Ascending aorta (tissue), 2 donors: ENCODE measurements around the gene MOCS2. TPM values are rescaled to one million over a fixed set of nuclear protein-coding genes. Genes with fewer than 3 reads are reported as not detected.

ENCODE experiments used
- DNase-seq, 2 donors: peaks; one replicate each; pipeline ENCODE4 v3.0.0-alpha.2; 2019; ENCODE audit warnings: low spot score in 2 of 2
- H3K27ac ChIP-seq, 2 donors: fragments of 200-600 bp; sonication (generic); one replicate each; pipeline ENCODE4 v1.5.1; 2016 to 2017; ENCODE audit warnings: mild to moderate bottlenecking in 1 of 2
- H3K27me3 ChIP-seq: fragments of 200-600 bp; sonication (generic); one replicate; pipeline ENCODE4 v1.5.1; 2017
- H3K36me3 ChIP-seq, 2 donors: fragments of 200-600 bp; sonication (generic); one replicate each; pipeline ENCODE4 v1.5.1; 2016
- H3K4me1 ChIP-seq, 2 donors: fragments of 200-600 bp; sonication (generic); one replicate each; pipeline ENCODE4 v1.5.1; 2016 to 2017; ENCODE audit warnings: mild to moderate bottlenecking in 1 of 2
- H3K4me3 ChIP-seq, 2 donors: fragments of 200-600 bp; sonication (generic); one replicate each; pipeline ENCODE4 v1.5.1; 2016 to 2017; ENCODE audit warnings: mild to moderate bottlenecking in 1 of 2
- H3K9me3 ChIP-seq, 2 donors: fragments of 200-600 bp; sonication (generic); one replicate each; pipeline ENCODE4 v1.5.1; 2016
- CTCF ChIP-seq, 3 experiments: fragments of 200-600 bp in 2 of 3; fragments of 450-650 bp in 1 of 3; sonication (generic) in 2 of 3; IDR thresholded peaks; one replicate each; pipeline ENCODE4 v1.5.1; 2016 to 2019; ENCODE audit warnings: antibody characterized with exemption in 3 of 3, mild to moderate bottlenecking in 1 of 3, moderate library complexity in 1 of 3
- intact Hi-C: fragments of 100-400 bp; cut with DNase I; formaldehyde crosslinking; loops from one replicate; pipeline ENCODE4 v1.15.1; 2023
- total RNA-seq: library from RNA; depleted of rRNA; stranded (reverse); fragments of >200 nt; gene quantifications from one replicate; pipeline ENCODE4 v1.1.0, GENCODE V29; 2016

MOCS2 gene
- total RNA-seq, 1 donor from 2014 or later, result 21.3 TPM

- H3K36me3 ChIP-seq, result no peaks in the 10 kb centered on the region
- intact Hi-C loops, result no loop called here
- H3K9me3 ChIP-seq, result no peaks in the 10 kb centered on the region
- TF ChIP-seq CTCF (IDR thresholded peaks at IDR 0.05), result no peak
- no peak overlapping the region for H3K4me3 ChIP-seq
- no peaks in the 10 kb centered on the region for H3K27me3 ChIP-seq
- H3K27ac ChIP-seq, result no peak overlapping the region
- H3K4me1 ChIP-seq, result no peaks in the 10 kb centered on the region
- no peak for DNase-seq
Observed at GRCh38 chr5:53127107-53127506, 17.6 kb upstream of the MOCS2 start.

- H3K9me3 ChIP-seq, result no peaks in the 10 kb centered on the region
- DNase-seq, result no peak
- H3K27me3 ChIP-seq, result no peaks in the 10 kb centered on the region
- no peaks in the 10 kb centered on the region for H3K4me1 ChIP-seq
- no peaks in the 10 kb centered on the region for H3K36me3 ChIP-seq
- H3K27ac ChIP-seq, result no peak overlapping the region
- no peak overlapping the region for H3K4me3 ChIP-seq
- intact Hi-C loops, result no loop called here
- no peak for TF ChIP-seq CTCF (IDR thresholded peaks at IDR 0.05)
Observed at GRCh38 chr5:53126521-53126920, 17.0 kb upstream of the MOCS2 start.

GRCh38 chr5:53123702-53124101 lies 14.1 kb upstream of the MOCS2 start:
- no peak for DNase-seq
- H3K27ac ChIP-seq, result no peak overlapping the region
- intact Hi-C loops, result no loop called here
- H3K4me1 ChIP-seq, result no peaks in the 10 kb centered on the region
- TF ChIP-seq CTCF (IDR thresholded peaks at IDR 0.05), result peak in 1 of 3 experiments; percentile 15
- H3K27me3 ChIP-seq, result no peaks in the 10 kb centered on the region
- H3K9me3 ChIP-seq, result no peaks in the 10 kb centered on the region
- H3K36me3 ChIP-seq, result no peaks in the 10 kb centered on the region
- no peak overlapping the region for H3K4me3 ChIP-seq

GRCh38 chr5:53120165-53120564 lies 10.6 kb upstream of the MOCS2 start:
- no peak overlapping the region for H3K4me3 ChIP-seq
- no peak overlapping the region for H3K27ac ChIP-seq
- no peaks in the 10 kb centered on the region for H3K36me3 ChIP-seq
- intact Hi-C loops, result no loop called here
- no peak for TF ChIP-seq CTCF (IDR thresholded peaks at IDR 0.05)
- H3K9me3 ChIP-seq, result no peaks in the 10 kb centered on the region
- DNase-seq, result no peak
- no peaks in the 10 kb centered on the region for H3K27me3 ChIP-seq
- no peaks in the 10 kb centered on the region for H3K4me1 ChIP-seq

GRCh38 chr5:53118879-53119278 lies 9.3 kb upstream of the MOCS2 start:
- H3K36me3 ChIP-seq, result no peaks in the 10 kb centered on the region
- no peaks in the 10 kb centered on the region for H3K9me3 ChIP-seq
- TF ChIP-seq CTCF (IDR thresholded peaks at IDR 0.05), result no peak
- no peak overlapping the region for H3K27ac ChIP-seq
- intact Hi-C loops, result no loop called here
- no peaks in the 10 kb centered on the region for H3K27me3 ChIP-seq
- H3K4me1 ChIP-seq, result no peaks in the 10 kb centered on the region
- no peak overlapping the region for H3K4me3 ChIP-seq
- DNase-seq, result no peak

GRCh38 chr5:53116597-53116996 lies 7.0 kb upstream of the MOCS2 start:
- Histone ChIP-seq H3K9me3 (no peaks in the 10 kb centered on the region), H3K4me1 (no peaks in the 10 kb centered on the region), H3K36me3 (no peaks in the 10 kb centered on the region), H3K27ac (no peak overlapping the region), H3K27me3 (no peaks in the 10 kb centered on the region), H3K4me3 (no peak overlapping the region)
- no peak for DNase-seq
- intact Hi-C loops, result no loop called here
- no peak for TF ChIP-seq CTCF (IDR thresholded peaks at IDR 0.05)
